Uterus (tissue), 2 donors: ENCODE results near the gene CACNA1D.

Experiments used
- POLR2A ChIP-seq, 2 donors: fragments of 450-650 bp; IDR thresholded peaks; one replicate each; pipeline ENCODE4 v1.6.1; 2016; ENCODE audit warnings: antibody characterized with exemption in 2 of 2, mild to moderate bottlenecking in 1 of 2, moderate library complexity in 1 of 2
- TF ChIP-seq, protein P1 (sequence below), 4 experiments: fragments of 200-600 bp in 2 of 4; fragments of 450-650 bp in 2 of 4; sonication (generic) in 2 of 4; IDR thresholded peaks; one replicate each; pipeline ENCODE4 v1.5.1; 2016 to 2019; ENCODE audit warnings: antibody characterized with exemption in 4 of 4, mild to moderate bottlenecking in 2 of 4, moderate library complexity in 1 of 4

DNA sequence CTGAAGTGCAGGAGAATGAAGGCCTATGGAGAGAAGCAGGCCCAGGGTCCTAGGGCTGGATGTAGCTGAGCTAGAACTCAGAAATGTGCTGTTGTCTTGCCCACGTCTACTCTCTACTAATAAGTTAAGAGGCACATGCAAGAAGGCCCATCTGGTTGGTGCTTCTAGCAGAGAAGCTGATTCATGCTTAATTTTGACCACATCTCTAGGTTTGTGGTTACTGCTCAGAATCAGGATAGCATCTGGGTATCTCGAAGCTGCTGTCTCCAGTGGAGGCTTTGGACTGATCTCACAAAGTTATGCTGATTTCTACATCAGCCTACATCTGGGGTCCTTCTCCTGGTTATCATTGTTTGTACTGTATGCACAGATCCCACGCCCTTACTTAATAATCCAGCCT lies 87.3 kb downstream of the CACNA1D start:
- TF ChIP-seq, protein P1, sequence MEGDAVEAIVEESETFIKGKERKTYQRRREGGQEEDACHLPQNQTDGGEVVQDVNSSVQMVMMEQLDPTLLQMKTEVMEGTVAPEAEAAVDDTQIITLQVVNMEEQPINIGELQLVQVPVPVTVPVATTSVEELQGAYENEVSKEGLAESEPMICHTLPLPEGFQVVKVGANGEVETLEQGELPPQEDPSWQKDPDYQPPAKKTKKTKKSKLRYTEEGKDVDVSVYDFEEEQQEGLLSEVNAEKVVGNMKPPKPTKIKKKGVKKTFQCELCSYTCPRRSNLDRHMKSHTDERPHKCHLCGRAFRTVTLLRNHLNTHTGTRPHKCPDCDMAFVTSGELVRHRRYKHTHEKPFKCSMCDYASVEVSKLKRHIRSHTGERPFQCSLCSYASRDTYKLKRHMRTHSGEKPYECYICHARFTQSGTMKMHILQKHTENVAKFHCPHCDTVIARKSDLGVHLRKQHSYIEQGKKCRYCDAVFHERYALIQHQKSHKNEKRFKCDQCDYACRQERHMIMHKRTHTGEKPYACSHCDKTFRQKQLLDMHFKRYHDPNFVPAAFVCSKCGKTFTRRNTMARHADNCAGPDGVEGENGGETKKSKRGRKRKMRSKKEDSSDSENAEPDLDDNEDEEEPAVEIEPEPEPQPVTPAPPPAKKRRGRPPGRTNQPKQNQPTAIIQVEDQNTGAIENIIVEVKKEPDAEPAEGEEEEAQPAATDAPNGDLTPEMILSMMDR (IDR thresholded peaks at IDR 0.05), result no peak
- TF ChIP-seq POLR2A (IDR thresholded peaks at IDR 0.05), result no peak
